Endothelial cell (in vitro differentiated cells): Measurements from ENCODE around the gene ECHS1. TPM values are rescaled to one million over a fixed set of nuclear protein-coding genes. Genes with fewer than 3 reads are reported as not detected.

Experiments
- DNase-seq: peaks from one replicate; pipeline ENCODE4 v3.0.0; 2021; ENCODE audit warnings: low spot score
- H3K27ac Mint-ChIP-seq: one replicate; pipeline ENCODE4 v1.8.0; 2021; ENCODE audit warnings: mixed read lengths, inconsistent platforms; ENCODE audit not compliant: unreplicated experiment
- H3K27me3 Mint-ChIP-seq: one replicate; pipeline ENCODE4 v1.8.0; 2021; ENCODE audit warnings: mild to moderate bottlenecking, moderate library complexity, mixed read lengths, inconsistent platforms; ENCODE audit not compliant: unreplicated experiment
- H3K36me3 Mint-ChIP-seq: one replicate; pipeline ENCODE4 v1.8.0; 2021; ENCODE audit warnings: mild to moderate bottlenecking, low read depth, mixed read lengths, inconsistent platforms; ENCODE audit not compliant: unreplicated experiment
- H3K4me1 Mint-ChIP-seq: one replicate; pipeline ENCODE4 v1.8.0; 2021; ENCODE audit warnings: mild to moderate bottlenecking, mixed read lengths, inconsistent platforms; ENCODE audit not compliant: unreplicated experiment
- H3K4me3 Mint-ChIP-seq: one replicate; pipeline ENCODE4 v1.8.0; 2021; ENCODE audit warnings: mild to moderate bottlenecking, mixed read lengths, inconsistent platforms; ENCODE audit not compliant: unreplicated experiment
- H3K9me3 Mint-ChIP-seq: one replicate; pipeline ENCODE4 v1.8.0; 2021; ENCODE audit warnings: mixed read lengths, inconsistent platforms; ENCODE audit not compliant: unreplicated experiment
- CTCF ChIP-seq: fragments of 200-600 bp; sonication (generic); IDR thresholded peaks from one replicate; pipeline ENCODE4 v1.5.0; 2021; ENCODE audit warnings: antibody characterized with exemption; ENCODE audit not compliant: unreplicated experiment
- total RNA-seq: library from RNA; stranded (reverse); fragmentation: NEBNext Ultra II Directional; extraction: Animal tissue kit (Norgen Biotek cat#: 25700); gene quantifications from one replicate; pipeline ENCODE4 v1.2.1, GENCODE V29; 2021; ENCODE audit not compliant: unreplicated experiment

ECHS1 gene
- total RNA-seq, 1 donor from 2014 or later = 69.6 TPM

GRCh38 chr10:133397938-133398337 is 24.8 kb upstream of the ECHS1 start:
- H3K27ac Mint-ChIP-seq = no peak overlapping the region
- H3K36me3 Mint-ChIP-seq = peaks cover 40% of the 10 kb centered on the region
- no peak for DNase-seq
- no peak for TF ChIP-seq CTCF
- no peaks in the 10 kb centered on the region for H3K9me3 Mint-ChIP-seq
- H3K4me1 Mint-ChIP-seq = peaks cover 15% of the 10 kb centered on the region
- peak overlapping the region; percentile 51 for H3K4me3 Mint-ChIP-seq
- peaks cover 12% of the 10 kb centered on the region for H3K27me3 Mint-ChIP-seq

- peaks cover 12% of the 10 kb centered on the region for H3K27me3 Mint-ChIP-seq
- no peak overlapping the region for H3K27ac Mint-ChIP-seq
- peaks cover 33% of the 10 kb centered on the region for H3K36me3 Mint-ChIP-seq
- peak overlapping the region; percentile 80 for H3K4me3 Mint-ChIP-seq
- TF ChIP-seq CTCF = no peak
- peaks cover 14% of the 10 kb centered on the region for H3K4me1 Mint-ChIP-seq
- H3K9me3 Mint-ChIP-seq = no peaks in the 10 kb centered on the region
- no peak for DNase-seq
Measured at GRCh38 chr10:133396035-133396624, 23.0 kb upstream of the ECHS1 start.

- Mint-ChIP-seq H3K9me3 (no peaks in the 10 kb centered on the region), H3K27me3 (peaks cover 12% of the 10 kb centered on the region), H3K36me3 (peaks cover 26% of the 10 kb centered on the region), H3K27ac (peak overlapping the region; percentile 92), H3K4me1 (peaks cover 22% of the 10 kb centered on the region), H3K4me3 (peak overlapping the region; percentile 96)
- DNase-seq = no peak
- no peak for TF ChIP-seq CTCF
Measured at GRCh38 chr10:133394801-133395221, 21.7 kb upstream of the ECHS1 start.

GRCh38 chr10:133394064-133394663 is 21.0 kb upstream of the ECHS1 start, which contains the start of gene MTG1:
Gene MTG1 (plus strand): TSS chr10:133394157. CDS start chr10:133394221, 64 bp downstream.
- Mint-ChIP-seq H3K9me3 (no peaks in the 10 kb centered on the region), H3K36me3 (peaks cover 22% of the 10 kb centered on the region), H3K27ac (peak within 1 kb of the TSS; percentile 92), H3K27me3 (peaks cover 12% of the 10 kb centered on the region), H3K4me3 (peak within 1 kb of the TSS; percentile 96), H3K4me1 (peaks cover 22% of the 10 kb centered on the region)
- TF ChIP-seq CTCF = no peak
- DNase-seq = peak; percentile 61

- H3K9me3 Mint-ChIP-seq = no peaks in the 10 kb centered on the region
- H3K27ac Mint-ChIP-seq = peak overlapping the region; percentile 30
- DNase-seq = peak; percentile 97
- peaks cover 24% of the 10 kb centered on the region for H3K4me1 Mint-ChIP-seq
- H3K36me3 Mint-ChIP-seq = peaks cover 17% of the 10 kb centered on the region
- H3K27me3 Mint-ChIP-seq = peaks cover 12% of the 10 kb centered on the region
- TF ChIP-seq CTCF = no peak
- H3K4me3 Mint-ChIP-seq = peak overlapping the region; percentile 86
Measured at GRCh38 chr10:133393401-133394063, 20.4 kb upstream of the ECHS1 start.
